CD4-positive, alpha-beta T cell treated with Interleukin-1 beta for 1 hour (primary cell): ENCODE measurements around the gene ART1.
"Not testable (repeated sequence)": the region's sequence is repeated elsewhere in the genome, so short reads cannot be mapped to it uniquely, and the experiment has no call there.

Source experiments
- DNase-seq, 2 donors: peaks; one replicate each; pipeline ENCODE4 v3.0.0-alpha.2; 2020 to 2022

Gene ART1, protein sequence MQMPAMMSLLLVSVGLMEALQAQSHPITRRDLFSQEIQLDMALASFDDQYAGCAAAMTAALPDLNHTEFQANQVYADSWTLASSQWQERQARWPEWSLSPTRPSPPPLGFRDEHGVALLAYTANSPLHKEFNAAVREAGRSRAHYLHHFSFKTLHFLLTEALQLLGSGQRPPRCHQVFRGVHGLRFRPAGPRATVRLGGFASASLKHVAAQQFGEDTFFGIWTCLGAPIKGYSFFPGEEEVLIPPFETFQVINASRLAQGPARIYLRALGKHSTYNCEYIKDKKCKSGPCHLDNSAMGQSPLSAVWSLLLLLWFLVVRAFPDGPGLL

DNA sequence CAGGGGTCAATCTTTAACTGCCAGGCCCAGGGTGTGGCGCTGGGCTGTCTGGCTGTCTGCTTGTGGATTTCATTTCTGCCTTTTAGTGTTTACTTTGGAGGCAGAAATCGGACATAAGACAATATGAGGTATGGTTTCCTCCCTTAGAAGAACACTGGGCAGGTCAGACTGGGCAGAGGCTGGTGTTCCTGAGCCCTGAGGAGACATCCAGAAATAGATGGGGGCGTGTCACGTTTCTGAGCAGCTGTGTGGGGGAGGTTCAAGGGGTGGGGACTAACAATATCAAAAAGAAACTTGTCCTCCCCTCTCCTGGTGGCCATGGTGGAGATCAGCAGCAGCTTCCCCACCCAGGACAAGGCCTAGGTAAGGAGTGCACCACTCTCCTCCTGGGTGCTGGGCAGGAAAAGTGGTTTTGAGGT, at the start of gene ART1:
TSS of gene ART1 (plus strand) at position 312 of the 419 bp plus-strand sequence. CDS start 14,086 bp downstream, outside the sequence.
- no peak for DNase-seq

DNA sequence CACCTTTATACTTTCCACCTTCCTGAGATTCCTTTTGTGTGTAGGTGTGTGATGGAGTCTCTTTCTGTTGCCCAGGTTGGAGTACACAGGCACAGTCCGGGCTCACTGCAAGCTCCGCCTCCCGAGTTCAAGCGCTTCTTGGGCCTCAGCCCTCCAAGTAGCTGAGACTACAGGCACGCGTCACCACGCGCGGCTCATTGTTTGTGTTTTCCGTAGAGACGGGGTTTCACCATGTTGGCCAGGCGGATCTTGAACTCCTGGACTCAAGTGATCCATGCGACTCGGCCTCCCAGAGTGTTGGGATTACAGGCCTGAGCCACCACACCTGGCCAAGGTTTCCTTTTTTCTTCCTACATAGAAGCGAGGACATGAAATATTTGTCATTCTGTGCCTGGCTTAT, 47.2 kb upstream of the ART1 start:
- not testable (repeated sequence) for DNase-seq

DNA sequence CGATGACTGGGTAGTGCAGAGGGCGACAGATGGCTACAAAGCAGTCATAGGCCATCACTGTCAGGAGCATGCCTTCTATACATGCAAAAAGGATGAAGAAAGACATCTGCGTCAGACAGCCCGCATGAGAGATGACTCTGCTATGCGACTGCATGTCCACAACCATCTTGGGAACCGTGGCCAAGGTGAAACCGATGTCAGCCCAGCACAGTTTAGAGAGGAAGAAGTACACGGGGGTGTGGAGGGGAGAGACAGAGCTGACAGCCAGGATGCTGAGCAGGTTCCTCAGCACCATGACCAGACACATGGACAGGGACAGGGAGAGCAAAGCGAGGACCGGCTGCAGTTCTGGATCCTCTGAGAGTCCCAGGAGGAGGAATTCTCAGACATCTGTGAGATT, 44.7 kb upstream of the ART1 start:
- DNase-seq = not testable (repeated sequence)

DNA sequence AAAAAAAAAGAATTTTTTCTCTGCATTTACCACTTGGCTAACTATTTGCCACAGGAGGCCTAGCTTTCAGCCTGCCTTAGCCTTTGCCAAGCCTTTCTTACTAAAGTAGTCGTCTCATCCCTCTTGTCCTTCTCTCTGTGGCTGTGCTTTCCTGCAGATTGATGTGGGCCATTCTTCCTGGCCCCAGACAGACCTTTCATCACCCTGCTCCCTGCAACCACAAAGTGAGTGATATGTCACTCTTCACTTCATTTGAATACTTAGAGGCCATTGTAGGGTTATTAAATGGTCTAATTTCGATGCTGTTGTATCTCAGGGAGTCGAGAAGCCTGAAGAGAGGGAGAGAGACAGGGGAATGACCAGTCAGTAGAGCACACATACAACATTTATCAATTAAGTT, 40.8 kb upstream of the ART1 start:
- DNase-seq = no peak

DNA sequence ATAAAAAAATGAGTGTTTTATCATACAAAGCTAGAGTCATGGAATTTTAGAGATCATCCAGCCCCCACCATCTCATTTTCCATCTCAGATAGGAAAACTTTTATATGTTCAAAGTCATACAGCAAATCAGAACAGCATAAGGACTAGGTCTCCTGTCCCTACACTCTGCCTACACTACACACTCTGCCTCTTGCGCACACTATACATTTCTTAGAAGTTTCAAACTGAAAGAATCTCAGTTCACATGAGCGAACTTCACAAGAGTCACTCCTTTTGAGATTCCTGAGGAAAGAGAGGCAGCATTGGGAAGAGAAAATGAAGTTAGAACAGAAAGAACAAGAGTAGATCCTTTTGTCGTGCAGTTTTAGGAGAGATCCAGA, 39.7 kb upstream of the ART1 start:
- no peak for DNase-seq

DNA sequence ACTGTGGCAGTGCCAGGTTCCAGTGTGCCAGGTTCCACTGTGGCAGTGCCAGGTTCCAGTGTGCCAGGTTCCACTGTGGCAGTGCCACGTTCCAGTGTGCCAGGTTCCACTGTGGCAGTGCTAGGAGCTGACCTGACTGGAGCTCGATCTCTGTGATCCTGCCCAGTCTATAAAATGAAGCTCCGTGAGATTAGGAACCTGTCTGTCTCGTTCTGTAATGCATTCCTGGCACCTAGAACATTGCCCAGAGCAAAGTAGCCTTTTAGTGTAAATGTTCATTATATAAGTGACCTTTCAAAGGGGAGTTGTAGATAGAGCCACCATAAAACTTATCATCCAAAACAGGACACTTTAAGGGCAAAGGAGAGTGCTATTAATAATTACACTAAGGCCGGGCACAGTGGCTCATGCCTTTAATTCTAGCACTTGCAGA, 39.1 kb upstream of the ART1 start:
- no peak for DNase-seq

DNA sequence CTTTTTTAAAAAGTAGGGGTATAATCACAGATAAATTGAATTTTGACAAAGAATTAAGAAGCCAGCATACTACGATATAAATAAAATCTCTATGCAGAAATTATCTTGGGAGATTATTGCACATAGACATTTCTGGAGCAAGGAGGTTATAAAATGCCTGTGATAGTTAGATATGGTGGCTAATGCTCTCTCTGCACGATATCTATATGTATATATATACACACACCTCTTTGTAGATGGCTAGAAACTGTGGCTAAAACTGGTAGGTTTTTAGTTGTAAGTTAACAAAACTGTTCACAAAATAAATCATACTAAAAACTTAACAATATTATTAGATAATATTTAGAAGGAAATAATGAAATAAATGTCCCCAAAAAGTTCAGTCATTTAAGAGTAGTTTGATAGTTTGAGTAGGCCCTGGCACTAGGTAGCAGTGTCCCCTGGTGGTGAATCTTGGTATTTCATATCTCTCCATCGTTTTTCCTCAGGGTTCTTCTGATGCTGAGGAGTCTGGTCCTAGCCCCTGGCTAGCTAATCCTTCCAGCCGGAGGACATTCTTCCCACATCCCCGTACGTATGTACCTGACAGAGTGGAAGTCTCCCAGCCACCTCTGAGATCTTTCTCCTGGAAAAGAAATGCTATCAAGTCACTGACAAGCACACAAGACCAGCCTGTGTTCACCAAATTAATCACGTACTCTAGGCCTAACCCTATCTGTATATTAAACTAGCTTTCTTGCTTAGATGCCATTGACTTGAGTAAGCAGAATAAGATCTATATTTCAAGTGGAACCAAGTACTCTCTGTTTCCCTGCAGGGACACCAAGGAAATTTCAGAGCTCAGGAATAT, 35.3 kb upstream of the ART1 start:
- peak in 1 of 2 donors; percentile 48 for DNase-seq

DNA sequence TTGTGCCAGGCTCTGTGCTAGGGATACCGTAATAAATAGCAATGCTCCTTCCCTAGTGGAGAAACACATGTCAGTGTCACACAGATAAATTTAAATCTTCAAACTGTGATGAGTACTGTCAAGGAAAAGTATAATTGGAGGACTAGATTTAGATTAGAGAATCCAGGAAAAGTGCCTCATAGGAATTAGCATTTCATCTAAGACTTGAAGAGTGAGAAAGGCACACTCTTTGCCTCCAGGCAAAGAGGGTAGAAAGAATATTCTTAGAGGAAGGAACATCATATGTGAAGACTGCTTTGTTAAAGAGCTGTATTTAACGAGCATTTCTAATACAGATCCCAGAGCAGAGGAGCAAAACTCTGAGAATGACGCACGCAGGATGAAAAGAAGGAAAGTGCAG, 34.1 kb upstream of the ART1 start:
- no peak for DNase-seq

DNA sequence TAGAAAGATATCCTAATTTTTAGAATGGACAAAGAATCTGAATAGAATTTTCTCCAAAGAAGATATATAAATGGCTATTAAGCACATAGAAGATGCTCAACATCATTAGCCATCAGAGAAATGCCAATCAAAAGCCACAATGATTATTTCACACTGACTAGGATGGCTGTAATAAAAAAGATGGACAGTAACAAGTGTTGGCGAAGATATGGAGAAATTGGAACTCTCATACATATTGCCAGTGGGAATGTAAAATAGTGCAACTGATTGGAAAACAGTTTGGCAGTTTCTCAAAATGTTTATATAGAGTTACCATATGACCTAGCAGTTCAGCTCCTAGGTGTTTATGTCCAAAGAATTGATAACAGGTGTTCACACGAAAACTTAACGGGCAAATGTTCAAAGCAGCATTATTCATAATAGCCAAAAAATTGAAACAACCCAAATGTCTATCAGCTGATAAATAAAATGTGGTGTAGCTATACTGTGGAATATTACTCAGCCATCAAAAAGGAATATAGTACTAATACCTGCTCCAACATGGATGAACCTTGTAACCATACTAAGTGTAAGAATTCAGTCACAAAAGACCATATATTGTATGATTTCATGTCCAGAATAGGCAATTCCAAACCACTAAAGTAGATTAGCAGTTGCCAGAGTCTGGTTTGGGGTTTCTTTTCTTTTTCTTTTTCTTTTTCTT, 32.8 kb upstream of the ART1 start:
- no peak for DNase-seq

DNA sequence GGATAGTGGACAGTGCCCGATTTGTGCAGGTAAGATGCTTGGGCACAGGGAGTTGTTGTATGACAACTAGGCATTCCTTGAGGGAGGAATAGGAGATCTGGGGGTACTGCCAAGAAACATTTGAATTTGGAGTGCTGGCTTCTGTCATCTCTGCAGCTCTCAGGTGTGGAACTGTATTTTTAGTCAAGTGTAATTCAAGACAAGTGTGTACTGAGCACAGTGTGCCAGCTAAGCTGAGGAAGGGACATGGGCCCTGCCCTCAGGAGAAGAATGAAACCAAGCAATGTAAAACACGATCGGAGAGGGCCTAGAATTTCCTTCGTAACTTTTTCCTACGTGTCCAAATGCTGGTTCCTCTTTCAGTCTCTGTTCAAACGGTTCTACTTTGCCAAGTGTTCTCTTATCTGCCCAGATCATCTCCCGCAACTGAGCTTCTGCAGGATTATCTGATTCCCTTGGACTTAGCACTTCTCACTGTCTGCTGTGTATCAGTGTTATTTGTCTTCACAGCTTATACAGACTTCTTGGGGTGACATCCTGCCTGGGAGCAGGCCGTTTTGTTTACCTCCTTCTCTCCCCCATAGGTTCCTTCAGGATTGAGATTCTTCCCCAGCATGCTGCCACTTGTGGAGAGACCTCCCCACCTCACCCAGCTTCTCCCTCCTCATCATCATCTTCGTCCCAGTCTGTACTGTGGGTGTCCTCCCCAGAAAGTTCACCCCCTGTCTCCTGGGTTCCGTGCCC, 30.8 kb upstream of the ART1 start:
- DNase-seq = no peak

DNA sequence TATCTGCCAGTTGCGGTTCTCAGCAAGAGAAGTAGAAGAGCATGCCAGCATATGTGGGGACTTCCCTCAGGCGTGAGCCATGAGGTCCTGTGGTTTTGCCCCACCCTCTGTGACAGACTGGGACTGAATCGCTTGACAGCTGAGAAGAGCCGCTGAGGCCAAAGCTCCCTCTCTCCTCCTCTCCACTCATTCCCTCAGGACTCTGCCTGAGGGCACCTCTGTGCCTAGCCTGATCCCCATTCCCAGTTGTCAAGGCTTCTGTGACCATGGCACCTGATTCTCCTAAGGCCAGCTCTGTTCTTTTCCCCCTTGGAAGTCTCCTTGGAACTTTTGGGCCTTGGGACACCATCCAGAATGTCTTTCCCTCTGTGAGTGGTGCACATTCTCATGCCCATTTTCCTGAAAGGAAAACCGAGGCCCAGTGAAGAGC, 30.2 kb upstream of the ART1 start:
- peak; percentile 47 to 64 for DNase-seq

DNA sequence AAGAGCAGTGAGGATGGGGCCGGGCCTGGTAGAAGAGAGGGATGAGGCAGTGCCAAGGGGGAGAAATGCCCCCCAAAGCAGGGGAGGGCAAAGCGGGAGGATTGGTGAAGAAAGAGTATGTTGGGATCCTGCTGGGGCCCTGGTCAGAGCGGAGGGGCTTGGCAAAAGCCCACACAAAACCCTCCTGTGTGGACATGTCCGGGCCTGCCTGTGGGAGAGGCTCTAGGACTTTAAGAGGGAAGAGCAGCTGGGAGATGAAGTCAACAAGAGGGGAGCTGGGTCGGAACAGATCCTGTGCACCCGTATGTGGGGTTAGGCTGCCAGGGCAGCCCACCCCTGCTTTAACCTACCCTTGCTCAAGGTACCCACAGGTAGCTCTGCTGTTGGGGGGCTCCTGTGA, 28.9 kb upstream of the ART1 start:
- no peak for DNase-seq

DNA sequence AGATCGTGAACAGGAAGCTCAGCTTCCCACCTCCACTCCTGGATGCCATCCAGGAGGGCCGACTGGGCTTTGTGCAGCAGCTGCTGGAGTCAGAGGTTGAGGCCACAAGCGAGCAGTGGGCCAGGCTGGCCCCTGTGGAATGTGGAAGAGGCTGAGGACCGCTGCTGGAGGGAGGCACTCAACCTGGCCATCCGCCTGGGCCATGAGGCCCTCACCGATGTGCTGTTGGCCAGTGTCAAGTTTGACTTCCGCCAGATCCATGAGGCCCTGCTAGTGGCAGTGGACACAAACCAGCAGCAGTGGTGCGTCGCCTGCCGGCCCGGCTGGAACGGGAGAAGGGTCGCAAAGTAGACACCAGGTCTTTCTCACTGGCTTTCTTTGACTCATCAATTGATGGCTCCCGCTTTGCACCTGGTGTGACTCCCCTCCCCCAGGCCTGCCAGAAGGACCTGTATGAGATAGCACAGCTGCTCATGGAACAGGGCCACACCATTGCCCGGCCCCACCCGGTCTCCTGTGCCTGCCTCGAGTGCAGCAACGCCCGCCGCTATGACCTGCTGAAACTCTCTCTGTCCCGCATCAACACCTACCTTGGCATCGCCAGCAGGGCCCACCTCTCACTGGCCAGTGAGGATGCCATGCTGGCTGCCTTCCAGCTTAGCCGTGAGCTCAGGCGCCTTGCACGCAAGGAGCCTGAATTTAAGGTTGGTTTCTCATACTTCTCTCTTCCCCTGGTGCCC, 28.0 kb upstream of the ART1 start:
- DNase-seq = no peak

DNA sequence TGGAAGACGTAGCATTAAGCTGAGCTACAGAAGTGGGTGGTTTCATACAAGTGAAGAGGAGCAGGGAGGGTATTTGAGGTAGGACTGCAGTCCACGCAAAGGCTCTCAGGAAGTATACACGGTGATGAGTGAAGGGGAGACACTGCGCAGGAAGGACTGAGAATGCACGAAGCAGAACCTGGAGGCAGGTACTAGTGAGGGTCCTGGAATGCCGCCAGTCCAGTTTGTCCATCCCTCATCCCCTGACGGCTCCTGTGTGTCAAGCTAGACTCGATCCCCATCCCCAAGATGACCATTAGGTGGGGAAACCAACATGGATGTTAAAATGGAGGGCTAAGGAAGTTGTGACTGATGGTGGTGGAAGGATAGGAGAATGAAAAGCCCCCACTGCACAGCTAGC, 26.9 kb upstream of the ART1 start:
- no peak for DNase-seq

DNA sequence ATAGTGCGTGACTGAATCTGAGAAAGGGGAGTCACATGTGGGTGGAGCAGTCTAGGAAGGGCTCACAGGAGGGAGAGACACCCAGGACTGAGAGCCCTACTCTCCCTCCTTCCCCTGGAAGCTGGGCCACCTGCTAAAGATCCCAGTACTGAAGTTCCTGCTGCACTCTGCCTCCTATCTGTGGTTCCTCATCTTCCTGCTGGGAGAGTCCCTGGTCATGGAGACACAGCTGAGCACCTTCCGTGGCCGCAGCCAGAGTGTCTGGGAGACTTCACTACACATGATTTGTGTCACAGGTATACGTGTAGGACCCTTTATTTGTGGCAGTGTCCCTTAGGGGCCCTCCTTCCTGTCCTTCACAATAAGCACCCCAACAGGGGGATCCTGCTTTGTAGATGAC, 22.4 kb upstream of the ART1 start:
- DNase-seq = no peak

DNA sequence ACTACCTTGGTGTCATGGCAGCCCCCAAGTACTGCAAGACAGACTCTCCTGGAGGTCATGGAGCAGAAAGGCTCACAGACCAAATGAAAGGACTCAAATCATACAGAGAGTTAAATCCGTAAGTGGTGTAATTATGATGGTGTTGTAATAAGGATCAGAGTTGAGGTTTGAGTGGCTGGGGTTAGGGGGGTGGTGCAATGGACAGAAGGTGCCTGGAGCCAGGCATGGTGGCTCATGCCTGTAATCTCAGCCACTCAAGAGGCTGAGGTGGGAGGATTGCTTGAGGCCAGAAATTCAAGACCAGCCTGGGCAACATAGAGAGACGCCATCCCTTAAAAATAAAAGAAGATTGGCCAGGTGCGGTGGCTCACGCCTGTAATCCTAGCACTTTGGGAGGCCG, 21.8 kb upstream of the ART1 start:
- no peak for DNase-seq

DNA sequence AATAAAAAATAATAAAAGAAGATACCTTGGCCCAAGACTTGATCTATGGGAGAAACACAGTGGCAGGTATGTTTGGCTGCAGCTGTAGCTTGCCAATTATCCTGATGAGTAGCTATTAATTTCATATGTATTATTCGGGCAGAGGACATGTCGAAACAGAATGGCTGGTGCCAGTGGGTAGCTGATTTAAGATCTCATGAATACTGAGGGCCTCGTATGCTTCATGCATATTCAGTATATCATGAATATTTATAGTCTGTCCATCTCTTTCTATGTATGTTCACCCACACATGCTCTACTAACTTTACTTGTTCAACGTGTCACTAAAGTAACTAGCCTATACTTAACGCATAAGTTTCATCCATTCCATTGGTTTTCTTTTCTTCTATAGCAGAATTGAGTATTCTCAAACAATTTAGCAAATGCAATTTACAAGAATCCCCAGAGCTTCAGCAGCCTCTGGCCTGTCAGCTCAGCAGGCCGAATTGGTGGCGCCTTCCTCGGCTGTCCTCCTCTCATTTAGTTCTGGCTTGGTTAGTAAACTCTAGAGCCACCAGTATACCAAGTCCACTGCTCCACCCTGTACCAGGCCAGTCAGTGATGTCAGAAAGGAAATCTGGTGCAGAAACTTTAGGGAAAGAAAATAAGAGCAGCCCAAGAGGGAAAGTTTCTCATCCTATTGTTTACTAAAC, 21.0 kb upstream of the ART1 start:
- DNase-seq = no peak

DNA sequence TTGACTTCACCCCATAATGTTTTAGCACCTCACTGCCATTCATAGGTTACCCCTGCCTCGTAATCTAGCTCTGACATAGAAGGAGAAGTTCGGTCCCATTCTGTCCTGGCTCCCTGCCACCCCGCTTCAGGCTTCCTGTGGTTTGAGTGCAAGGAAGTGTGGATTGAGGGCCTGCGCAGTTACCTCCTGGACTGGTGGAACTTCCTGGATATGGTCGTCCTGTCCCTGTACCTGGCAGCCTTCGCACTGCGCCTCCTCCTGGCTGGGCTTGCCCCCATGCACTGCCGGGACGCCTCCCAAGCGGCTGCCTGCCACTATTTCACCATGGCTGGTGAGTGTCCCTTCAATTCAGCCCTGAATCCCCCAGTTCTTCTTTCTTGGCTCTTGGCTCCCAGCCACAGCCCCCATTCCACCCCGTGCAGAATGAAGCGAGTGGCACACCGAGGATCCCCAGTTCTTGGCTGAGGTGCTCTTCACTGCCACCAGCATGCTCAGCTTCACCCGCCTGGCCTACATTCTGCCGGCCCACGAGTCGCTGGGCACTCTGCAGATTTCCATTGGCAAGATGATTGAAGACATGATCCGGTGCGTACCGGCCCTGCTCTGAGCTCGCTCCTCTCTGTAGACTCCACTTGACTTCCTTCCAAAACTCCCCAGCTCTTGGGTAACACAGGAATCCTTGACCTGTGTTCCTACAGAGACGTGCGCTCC, 18.5 kb upstream of the ART1 start:
- DNase-seq = peak in 1 of 2 donors; percentile 36

DNA sequence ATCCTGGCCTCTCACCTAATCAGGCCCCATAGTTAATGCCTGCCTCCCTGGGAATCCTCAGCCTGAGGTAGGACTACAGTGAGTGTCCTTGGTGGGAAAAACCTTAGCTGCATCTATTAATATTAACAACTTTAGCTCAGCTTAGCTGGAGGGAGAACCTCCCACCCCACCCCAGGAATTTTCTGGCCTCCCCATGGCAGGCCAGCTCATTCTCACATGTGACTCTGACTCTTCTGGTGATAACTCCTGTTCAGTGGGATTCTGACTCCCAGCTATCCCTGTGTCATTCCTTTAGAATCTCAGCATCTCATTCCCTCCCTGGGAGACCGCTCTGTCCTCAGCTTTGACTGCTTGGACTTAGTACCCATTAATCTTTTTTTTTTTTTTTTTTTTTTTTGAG, 17.6 kb upstream of the ART1 start:
- DNase-seq = no peak

DNA sequence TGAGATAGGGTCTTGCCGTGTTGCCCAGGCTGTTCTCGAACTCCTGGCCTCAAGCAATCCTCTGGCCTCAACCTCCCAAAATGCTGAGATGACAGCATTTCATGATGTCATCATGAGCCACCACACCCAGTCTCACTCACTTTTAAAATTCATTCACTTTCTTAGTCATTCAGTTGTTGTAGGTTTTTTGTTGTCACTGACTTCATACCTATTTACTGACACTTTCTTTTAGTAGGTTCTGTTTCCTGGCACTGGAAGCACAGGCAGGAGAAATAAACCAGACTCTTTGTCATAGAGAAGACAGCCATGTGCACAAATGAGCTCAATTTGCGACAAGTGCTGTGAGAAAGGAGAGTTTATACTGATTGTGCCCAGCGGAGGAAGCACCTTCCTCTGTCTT, 13.6 kb upstream of the ART1 start:
- DNase-seq = no peak
